Right lobe of liver (tissue), 6 donors: Measurements from ENCODE around the gene XPR1. TPM values are rescaled to one million over a fixed set of nuclear protein-coding genes. Genes with fewer than 3 reads are reported as not detected.
A peak's percentile ranks its signal among the peaks of the same experiment; 100 is the strongest.

ENCODE experiments used
- ATAC-seq, 4 donors: fragments of 200-7000 bp; cut with Tn5 transposase; one replicate each; pipeline ENCODE4 v1.9.1; 2020; ENCODE audit warnings: mild to moderate bottlenecking in 4 of 4, moderate library complexity in 4 of 4
- DNase-seq, 3 donors: peaks; one replicate each; pipeline ENCODE4 v3.0.0-alpha.2; 2020
- H3K27ac ChIP-seq, 3 donors: fragments of 200-600 bp; one replicate each; pipeline ENCODE4 v1.8.0; 2022
- H3K27me3 ChIP-seq, 2 donors: fragments of 200-600 bp; one replicate each; pipeline ENCODE4 v1.8.0; 2022
- H3K36me3 ChIP-seq, 4 donors: fragments of 200-600 bp; sonication (generic) in 1 of 4; one replicate each; pipeline versions ENCODE4 v1.5.1 to v1.8.0; 2017 to 2022; ENCODE audit warnings: control low read depth in 1 of 4
- H3K4me1 ChIP-seq, 4 donors: fragments of 200-600 bp; sonication (generic) in 1 of 4; one replicate each; pipeline versions ENCODE4 v1.5.1 to v1.8.0; 2017 to 2022; ENCODE audit warnings: control low read depth in 1 of 4
- H3K4me3 ChIP-seq, 3 donors: fragments of 200-600 bp; one replicate each; pipeline ENCODE4 v1.8.0; 2022
- H3K9me3 ChIP-seq, 4 donors: fragments of 200-600 bp; sonication (generic) in 1 of 4; one replicate each; pipeline versions ENCODE4 v1.5.1 to v1.8.0; 2017 to 2022; ENCODE audit warnings: control low read depth in 1 of 4
- CTCF ChIP-seq, 4 donors: fragments of 200-600 bp in 3 of 4; fragments of 450-650 bp in 1 of 4; IDR thresholded peaks; one replicate each; pipeline versions ENCODE4 v1.5.1 to v1.8.0; 2016 to 2022; ENCODE audit warnings: antibody characterized with exemption in 4 of 4, mild to moderate bottlenecking in 2 of 4
- POLR2A ChIP-seq: fragments of 450-650 bp; IDR thresholded peaks from one replicate; pipeline ENCODE4 v1.6.1; 2017; ENCODE audit warnings: antibody characterized with exemption, mild to moderate bottlenecking
- WGBS: methylation state at CpG from one replicate; pipeline ENCODE4 v1.1.6; 2018; ENCODE audit warnings: low coverage, low lambda C conversion rate; ENCODE audit not compliant: insufficient coverage; ENCODE audit errors: missing lambda C conversion rate; 5-methylcytosine and 5-hydroxymethylcytosine counted together
- intact Hi-C, 2 donors: fragments of 100-400 bp; cut with DNase I; formaldehyde crosslinking; loops; one replicate each; pipeline versions ENCODE4 v1.11.2 to v1.14.1; 2022
- total RNA-seq, 6 experiments: library from RNA; depleted of rRNA in 2 of 6; stranded (reverse); fragments of >200 nt in 2 of 6; fragmentation: NEBNext Ultra II Directional in 3 of 6; extraction: Animal tissue kit (Norgen Biotek cat#: 25700) in 3 of 6; gene quantifications; one replicate each; pipeline versions ENCODE4 v1.1.0 to v1.2.4, GENCODE V29; 2016 to 2023
- donor health status: DM: no; HTN: yes; CAD: no.
- donor health status: DM: no; HTN: no; CAD: no.
- donor health status: DM: no; HTN: no; CAD: no.
- donor health status: DM: no; HTN: yes; CAD: no.
- donor health status: DM: no; HTN: yes; CAD: no.

XPR1 gene
- total RNA-seq, 6 experiments from 2014 or later = 5.9 to 10.0 (median 9.0) TPM

DNA sequence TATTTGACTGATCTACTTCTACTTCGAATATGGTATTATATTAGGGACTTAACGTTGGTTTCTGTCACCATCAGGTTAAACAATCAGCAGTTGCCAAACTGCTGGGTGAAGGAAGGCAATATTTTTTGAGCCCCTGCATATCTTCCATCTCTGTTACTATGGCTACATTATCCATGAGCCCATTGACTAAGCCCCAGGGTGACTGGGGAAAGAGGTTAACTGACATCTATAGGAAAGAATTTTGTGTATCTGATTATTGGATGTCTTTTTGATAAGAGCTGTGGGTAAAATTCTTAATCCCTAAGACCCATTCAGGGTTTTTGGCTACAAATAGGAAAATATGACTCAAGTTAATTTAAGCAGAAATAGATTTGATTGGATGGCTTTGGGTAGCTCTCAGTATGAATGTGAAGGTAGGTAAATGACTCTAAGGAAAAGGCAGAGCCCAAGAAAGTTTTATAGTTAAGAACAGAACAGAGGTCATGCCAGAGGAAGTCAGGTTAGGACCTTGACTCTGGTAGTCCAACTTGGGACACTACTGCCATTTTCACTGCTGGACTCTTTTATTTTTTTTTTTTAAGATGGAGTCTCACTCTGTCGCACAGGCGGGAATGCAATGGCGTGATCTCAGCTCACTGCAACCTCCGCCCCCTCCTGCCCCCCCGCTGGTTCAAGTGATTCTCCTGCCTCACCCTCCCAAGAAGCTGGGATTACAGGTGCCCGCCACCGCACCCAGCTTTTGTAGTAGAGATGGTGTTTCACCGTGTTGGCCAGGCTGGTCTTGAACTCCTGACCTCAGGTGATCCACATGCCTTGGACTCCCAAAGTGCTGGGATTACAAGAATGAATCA lies 8.9 kb upstream of the XPR1 start:
- no peaks in the 10 kb centered on the region for H3K36me3 ChIP-seq
- DNase-seq (no peak), ATAC-seq (no peak)
- no peaks in the 10 kb centered on the region for H3K27me3 ChIP-seq
- TF ChIP-seq CTCF (IDR thresholded peaks at IDR 0.05) = no peak
- TF ChIP-seq POLR2A = no peak
- H3K4me3 ChIP-seq = no peak overlapping the region
- H3K9me3 ChIP-seq = no peaks in the 10 kb centered on the region
- 85% methylated on average over 5 of the region's 10 CpGs for WGBS
- intact Hi-C loops = no loop called here
- no peak overlapping the region for H3K27ac ChIP-seq
- H3K4me1 ChIP-seq = no peaks in the 10 kb centered on the region

GRCh38 chr1:180623579-180624347 lies 8.1 kb upstream of the XPR1 start:
- ATAC-seq (peak in 2 of 4 donors; percentile 28 to 33), DNase-seq (no peak)
- no peaks in the 10 kb centered on the region for H3K4me1 ChIP-seq
- intact Hi-C loops = no loop called here
- no peaks in the 10 kb centered on the region for H3K36me3 ChIP-seq
- H3K4me3 ChIP-seq = no peak overlapping the region
- H3K9me3 ChIP-seq = no peaks in the 10 kb centered on the region
- 87% methylated on average over 3 of the region's 3 CpGs for WGBS
- no peak for TF ChIP-seq POLR2A
- peak in 2 of 4 donors; percentile 23 to 28 for TF ChIP-seq CTCF (IDR thresholded peaks at IDR 0.05)
- no peaks in the 10 kb centered on the region for H3K27me3 ChIP-seq
- no peak overlapping the region for H3K27ac ChIP-seq

DNA sequence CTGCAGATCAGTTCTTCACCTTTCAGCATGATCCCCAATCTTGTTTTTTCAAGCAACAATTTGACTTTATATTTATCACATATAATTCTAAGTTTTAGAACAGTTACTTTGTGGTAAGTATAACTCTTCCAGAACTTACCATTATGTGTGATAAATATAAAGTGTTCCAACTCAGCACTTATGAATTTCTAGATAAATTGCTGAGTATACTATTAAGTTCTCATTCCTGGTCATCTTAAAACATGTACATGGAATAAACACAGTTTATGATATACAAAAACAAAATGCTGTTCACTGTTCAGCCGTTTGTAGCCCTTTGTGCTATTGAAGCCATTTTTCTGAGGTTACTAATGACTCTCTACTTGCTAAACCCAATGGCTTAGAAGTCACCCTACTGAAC lies 5.1 kb upstream of the XPR1 start:
- intact Hi-C loops = no loop called here
- no peaks in the 10 kb centered on the region for H3K36me3 ChIP-seq
- no peaks in the 10 kb centered on the region for H3K27me3 ChIP-seq
- no peak overlapping the region for H3K4me3 ChIP-seq
- 50% methylated on average over 1 of the region's 1 CpG for WGBS
- TF ChIP-seq CTCF (IDR thresholded peaks at IDR 0.05) (no peak), POLR2A (no peak)
- no peak overlapping the region for H3K27ac ChIP-seq
- no peak for DNase-seq
- no peaks in the 10 kb centered on the region for H3K9me3 ChIP-seq
- H3K4me1 ChIP-seq = no peaks in the 10 kb centered on the region
- ATAC-seq = no peak

- no peaks in the 10 kb centered on the region for H3K36me3 ChIP-seq
- DNase-seq = no peak
- no peaks in the 10 kb centered on the region for H3K4me1 ChIP-seq
- TF ChIP-seq CTCF (IDR thresholded peaks at IDR 0.05) = no peak
- TF ChIP-seq POLR2A = no peak
- no peaks in the 10 kb centered on the region for H3K9me3 ChIP-seq
- no peaks in the 10 kb centered on the region for H3K27me3 ChIP-seq
- 83% methylated on average over 1 of the region's 1 CpG for WGBS
- no peak for ATAC-seq
- no peak overlapping the region for H3K27ac ChIP-seq
- intact Hi-C loops = no loop called here
- no peak overlapping the region for H3K4me3 ChIP-seq
Observed at GRCh38 chr1:180627411-180627810, 4.4 kb upstream of the XPR1 start.
